ENCODE results near the gene ATP8A2.

GRCh38 chr13:25771202-25771601, 399.4 kb downstream of the ATP8A2 start:
- TF ChIP-seq POLR2AphosphoS5 (IDR thresholded peaks at IDR 0.05) (no peak), POLR2A (IDR thresholded peaks at IDR 0.05; ENCODE audit: low read depth) (no peak)
- TF ChIP-seq, protein P1, sequence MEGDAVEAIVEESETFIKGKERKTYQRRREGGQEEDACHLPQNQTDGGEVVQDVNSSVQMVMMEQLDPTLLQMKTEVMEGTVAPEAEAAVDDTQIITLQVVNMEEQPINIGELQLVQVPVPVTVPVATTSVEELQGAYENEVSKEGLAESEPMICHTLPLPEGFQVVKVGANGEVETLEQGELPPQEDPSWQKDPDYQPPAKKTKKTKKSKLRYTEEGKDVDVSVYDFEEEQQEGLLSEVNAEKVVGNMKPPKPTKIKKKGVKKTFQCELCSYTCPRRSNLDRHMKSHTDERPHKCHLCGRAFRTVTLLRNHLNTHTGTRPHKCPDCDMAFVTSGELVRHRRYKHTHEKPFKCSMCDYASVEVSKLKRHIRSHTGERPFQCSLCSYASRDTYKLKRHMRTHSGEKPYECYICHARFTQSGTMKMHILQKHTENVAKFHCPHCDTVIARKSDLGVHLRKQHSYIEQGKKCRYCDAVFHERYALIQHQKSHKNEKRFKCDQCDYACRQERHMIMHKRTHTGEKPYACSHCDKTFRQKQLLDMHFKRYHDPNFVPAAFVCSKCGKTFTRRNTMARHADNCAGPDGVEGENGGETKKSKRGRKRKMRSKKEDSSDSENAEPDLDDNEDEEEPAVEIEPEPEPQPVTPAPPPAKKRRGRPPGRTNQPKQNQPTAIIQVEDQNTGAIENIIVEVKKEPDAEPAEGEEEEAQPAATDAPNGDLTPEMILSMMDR (IDR thresholded peaks at IDR 0.05) = no peak
